Panc1 (cell line): ENCODE measurements around the gene SORT1. TPM values are rescaled to one million over a fixed set of nuclear protein-coding genes. Genes with fewer than 3 reads are reported as not detected.

Source experiments
- ATAC-seq: fragments of 200-7000 bp; cut with Tn5 transposase; 2 replicates; pipeline ENCODE4 v1.9.1; 2020; ENCODE audit warnings: mild to moderate bottlenecking, moderate library complexity
- BruUV-seq: library from RNA; stranded (reverse); fragments of 400-500 nt; replicated peaks from 2 replicates; lab custom pipeline; 2021; lab: Mats Ljungman, UMichigan
- CTCF ChIA-PET: fragments of 300-600 bp; sonication (Branson Sonifier 250); formaldehyde crosslinking; loops from one replicate; lab custom pipeline; 2022; ENCODE audit warnings: antibody characterized with exemption; lab: Charles Lee
- POLR2A ChIA-PET: fragments of 300-600 bp; sonication (Branson Sonifier 250); formaldehyde crosslinking; loops from one replicate; lab custom pipeline; 2022; ENCODE audit warnings: antibody characterized with exemption; lab: Charles Lee
- DNase-seq: peaks from one replicate; pipeline ENCODE4 v3.0.0-alpha.2; 2010; ENCODE audit warnings: low read depth, low spot score
- H3K27ac ChIP-seq: 2 replicates; pipeline ENCODE4 v1.5.1; 2011; ENCODE audit warnings: mild to moderate bottlenecking, low read length, inconsistent platforms
- H3K27me3 ChIP-seq: fragments of 200-500 bp; sonication (Bioruptor generic); 2 replicates; pipeline ENCODE4 v1.6.0; 2014; ENCODE audit warnings: low read length, inconsistent platforms; ENCODE audit not compliant: control insufficient read depth, insufficient read depth
- H3K36me3 ChIP-seq: fragments of 200-500 bp; sonication (Bioruptor generic); 2 replicates; pipeline ENCODE4 v1.5.1; 2014; ENCODE audit warnings: inconsistent platforms, mild to moderate bottlenecking, low read length, moderate library complexity; ENCODE audit not compliant: control insufficient read depth, insufficient read depth
- H3K4me1 ChIP-seq: 2 replicates; pipeline ENCODE4 v1.5.1; 2011; ENCODE audit warnings: inconsistent platforms, mild to moderate bottlenecking, low read length, moderate library complexity; ENCODE audit not compliant: control insufficient read depth, insufficient read depth
- H3K4me3 ChIP-seq, 2 experiments: 2 replicates each; pipeline ENCODE4 v1.5.1; 2011 to 2012; ENCODE audit warnings: low read depth in 2 of 2, low read length in 2 of 2, mild to moderate bottlenecking in 2 of 2, inconsistent platforms in 1 of 2, moderate library complexity in 1 of 2
- H3K9me3 ChIP-seq: fragments of 200-500 bp; sonication (Bioruptor generic); 2 replicates; pipeline ENCODE4 v1.5.1; 2014; ENCODE audit warnings: low read depth, mild to moderate bottlenecking, inconsistent platforms, low read length, moderate library complexity; ENCODE audit not compliant: control insufficient read depth, insufficient read depth
- CTCF ChIP-seq: fragments of 450-650 bp; IDR thresholded peaks from 2 replicates; pipeline ENCODE4 v1.5.1; 2017; ENCODE audit warnings: mild to moderate bottlenecking
- POLR2AphosphoS5 ChIP-seq: IDR thresholded peaks from 2 replicates; pipeline ENCODE4 v1.6.1; 2012; ENCODE audit warnings: mild to moderate bottlenecking, low read depth, low read length, moderate library complexity
- REST ChIP-seq, 2 experiments: IDR thresholded peaks; 2 replicates each; pipeline ENCODE4 v1.6.1; 2011 to 2012; ENCODE audit warnings: low read depth in 2 of 2, control low read depth in 1 of 2, low read length in 1 of 2, mild to moderate bottlenecking in 1 of 2, moderate library complexity in 1 of 2; ENCODE audit not compliant: insufficient read depth in 1 of 2
- SIN3A ChIP-seq: IDR thresholded peaks from 2 replicates; pipeline ENCODE4 v1.6.1; 2012; ENCODE audit warnings: low read depth, mild to moderate bottlenecking, low read length, moderate library complexity, borderline replicate concordance; ENCODE audit not compliant: insufficient read depth
- TCF7L2 ChIP-seq: IDR thresholded peaks from 2 replicates; pipeline ENCODE4 v1.6.1; 2011; ENCODE audit warnings: mild to moderate bottlenecking, low read depth, low read length, inconsistent platforms
- in situ Hi-C: cut with HindIII; loops from 2 replicates; pipeline ENCODE4 v1.10.0; 2016; ENCODE audit warnings: low sequenced_read_pairs, low pct_unique_long_range_greater_than_20kb
- intact Hi-C: fragments of 100-400 bp; cut with micrococcal nuclease; formaldehyde crosslinking; loops from one replicate; pipeline ENCODE4 v1.10.0; 2022; ENCODE audit not compliant: unreplicated experiment
- total RNA-seq: library from RNA; stranded (reverse); gene quantifications from one replicate; pipeline ENCODE4 v1.2.1, GENCODE V29; 2021; ENCODE audit not compliant: unreplicated experiment

Gene SORT1
- total RNA-seq, 1 experiment from 2014 or later = 25.1 TPM

GRCh38 chr1:109394591-109395281, 3.0 kb downstream of the SORT1 start:
- TF ChIP-seq CTCF = no peak
- no peak for TF ChIP-seq SIN3A
- no peak for TF ChIP-seq REST (IDR thresholded peaks at IDR 0.05; ENCODE audit: insufficient read depth in 1 of 2, low read depth in 2 of 2, low read length in 1 of 2)
- no peak for TF ChIP-seq POLR2AphosphoS5
- no peak for TF ChIP-seq TCF7L2
- Histone ChIP-seq H3K4me3 (no peak overlapping the region), H3K27me3 (no peaks in the 10 kb centered on the region), H3K27ac (no peak overlapping the region), H3K36me3 (no peaks in the 10 kb centered on the region), H3K9me3 (no peaks in the 10 kb centered on the region), H3K4me1 (peaks cover 18% of the 10 kb centered on the region)
- in situ Hi-C loops = no loop called here
- POLR2A ChIA-PET = no interaction called here
- BruUV-seq = no TSS peak
- ATAC-seq (no peak), DNase-seq (no peak)
- CTCF ChIA-PET = no interaction called here
- intact Hi-C loops = loop anchor here (5.0 kb wide), 1 partner anchor 132 kb away; no protein-coding TSS in a partner anchor

DNA sequence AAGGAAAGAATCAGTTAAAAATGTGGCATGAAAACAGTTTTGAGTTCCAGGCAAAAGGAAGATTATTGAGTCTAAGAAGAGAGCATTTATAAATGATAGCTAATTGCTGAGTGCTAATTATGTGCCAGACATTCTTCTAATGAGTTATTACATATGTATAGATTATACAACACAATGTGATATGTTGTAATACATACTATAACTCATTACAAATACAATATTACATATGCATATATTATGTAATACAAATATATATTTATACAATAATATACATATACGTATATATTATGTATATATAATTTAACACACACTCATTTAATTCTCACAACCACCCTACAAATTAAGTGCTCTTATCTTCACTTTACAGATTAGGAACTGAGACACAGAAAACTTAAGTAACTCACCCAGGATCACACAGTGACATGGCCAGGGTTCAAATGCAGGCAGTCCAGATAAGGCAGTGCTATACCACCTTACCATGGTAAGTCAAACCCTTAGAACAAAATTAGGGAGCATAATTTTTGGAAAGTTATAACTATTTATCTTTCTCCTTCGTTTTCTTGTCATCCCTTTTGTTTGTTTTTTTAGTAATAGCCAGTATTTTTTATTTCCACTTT, 4.0 kb downstream of the SORT1 start:
- ChIA-PET POLR2A (interaction anchor here (0.6 kb wide), 1 partner anchor 117 kb away, joined by 7 read pairs; no protein-coding TSS in a partner anchor), CTCF (no interaction called here)
- no peaks in the 10 kb centered on the region for H3K27me3 ChIP-seq
- no peaks in the 10 kb centered on the region for H3K36me3 ChIP-seq
- no TSS peak for BruUV-seq
- 0 out of 2 replicates have a peak overlapping the region, but pooled peaks have one; percentile 56 for H3K27ac ChIP-seq
- H3K4me1 ChIP-seq = peaks cover 17% of the 10 kb centered on the region
- H3K4me3 ChIP-seq = no peak overlapping the region
- ATAC-seq (no peak), DNase-seq (no peak)
- no peak for TF ChIP-seq REST (IDR thresholded peaks at IDR 0.05; ENCODE audit: insufficient read depth in 1 of 2, low read depth in 2 of 2, low read length in 1 of 2)
- no peak for TF ChIP-seq CTCF
- TF ChIP-seq POLR2AphosphoS5 = no peak
- no peak for TF ChIP-seq TCF7L2
- TF ChIP-seq SIN3A = no peak
- in situ Hi-C loops (no loop called here), intact Hi-C loops (no loop called here)
- H3K9me3 ChIP-seq = no peaks in the 10 kb centered on the region
